HG03175 (cell line): ENCODE data around the gene TEX35.

ENCODE experiments used
- ATAC-seq: cut with Tn5 transposase; IDR thresholded peaks from one replicate; pipeline ENCODE4 v1.9.1; 2021; ENCODE audit warnings: mild to moderate bottlenecking, moderate library complexity; ENCODE audit not compliant: unreplicated experiment

TEX35 gene

GRCh38 chr1:178512566-178513277 lies at the start of gene TEX35:
Gene TEX35, plus strand, starts transcription at chr1:178513109. Its CDS starts 80 bp downstream, at chr1:178513189.
- ATAC-seq, result no peak

GRCh38 chr1:178464141-178464540 lies 48.8 kb upstream of the TEX35 start:
- ATAC-seq, result no peak

GRCh38 chr1:178464566-178464965 lies 48.3 kb upstream of the TEX35 start:
- no peak for ATAC-seq

- ATAC-seq, result no peak
Observed at GRCh38 chr1:178465011-178465410, 47.9 kb upstream of the TEX35 start.

GRCh38 chr1:178467837-178468236 lies 45.1 kb upstream of the TEX35 start:
- ATAC-seq, result no peak

GRCh38 chr1:178470411-178470960 lies 42.4 kb upstream of the TEX35 start:
- no peak for ATAC-seq

GRCh38 chr1:178472531-178472930 lies 40.4 kb upstream of the TEX35 start:
- ATAC-seq, result no peak

- ATAC-seq, result no peak
Observed at GRCh38 chr1:178477373-178477772, 35.5 kb upstream of the TEX35 start.

GRCh38 chr1:178477841-178478240 lies 35.1 kb upstream of the TEX35 start:
- ATAC-seq, result no peak

- ATAC-seq, result no peak
Observed at GRCh38 chr1:178483251-178483957, 29.5 kb upstream of the TEX35 start.

- no peak for ATAC-seq
Observed at GRCh38 chr1:178484698-178485225, 28.1 kb upstream of the TEX35 start.

- no peak for ATAC-seq
Observed at GRCh38 chr1:178485541-178485981, 27.3 kb upstream of the TEX35 start.

- no peak for ATAC-seq
Observed at GRCh38 chr1:178486100-178487069, 26.5 kb upstream of the TEX35 start.

GRCh38 chr1:178487070-178487615 lies 25.8 kb upstream of the TEX35 start:
- ATAC-seq, result no peak

GRCh38 chr1:178488393-178488792 lies 24.5 kb upstream of the TEX35 start:
- ATAC-seq, result no peak

GRCh38 chr1:178489399-178489798 lies 23.5 kb upstream of the TEX35 start:
- ATAC-seq, result no peak

- ATAC-seq, result no peak
Observed at GRCh38 chr1:178490136-178490535, 22.8 kb upstream of the TEX35 start.

GRCh38 chr1:178490967-178491366 lies 21.9 kb upstream of the TEX35 start:
- ATAC-seq, result no peak

GRCh38 chr1:178491721-178492120 lies 21.2 kb upstream of the TEX35 start:
- no peak for ATAC-seq

GRCh38 chr1:178492341-178492740 lies 20.6 kb upstream of the TEX35 start:
- ATAC-seq, result no peak
